A549 (cell line): ENCODE measurements around the gene KCNIP4. TPM values are rescaled to one million over a fixed set of nuclear protein-coding genes. Genes with fewer than 3 reads are reported as not detected.

ENCODE experiments used
- ATAC-seq, 2 experiments: fragments of 200-7000 bp in 1 of 2; fragments of >200 bp in 1 of 2; cut with Nextera tagmentation in 1 of 2; cut with Tn5 transposase in 1 of 2; 3 replicates each; pipeline versions ENCODE4 v1.8.0 to v1.9.1; 2018 to 2020; ENCODE audit warnings: mild to moderate bottlenecking in 1 of 2, moderate library complexity in 1 of 2
- CTCF ChIA-PET: fragments of 300-600 bp; sonication (Branson Sonifier 250); formaldehyde crosslinking; extraction: SDS; loops from one replicate; lab custom pipeline; 2021; ENCODE audit warnings: antibody characterized with exemption, inconsistent platforms; lab: Yijun Ruan, JAX
- POLR2A ChIA-PET: fragments of 350-600 bp; formaldehyde crosslinking; extraction: SDS; loops from one replicate; lab custom pipeline; 2021; ENCODE audit warnings: antibody characterized with exemption, inconsistent platforms; lab: Yijun Ruan, JAX
- DNase-seq, 2 experiments: peaks; one replicate each; pipeline versions ENCODE4 v3.0.0 to v3.0.0-alpha.2; 2011 to 2016; ENCODE audit warnings: low read depth in 1 of 2, low spot score in 1 of 2
- FAIRE-seq: peaks from 2 replicates; lab custom pipeline; 2011; peaks lifted over from hg19 to GRCh38; lab: Jason Lieb, UNC
- H3K27ac ChIP-seq, 2 experiments: fragments of >200 bp; sonication (Bioruptor Twin); formaldehyde crosslinking; 3 replicates each; pipeline ENCODE4 v1.5.1; 2016 to 2017
- H3K4me1 ChIP-seq: fragments of >200 bp; sonication (Bioruptor Twin); formaldehyde crosslinking; 3 replicates; pipeline ENCODE4 v1.6.1; 2016
- H3K4me2 ChIP-seq: fragments of >200 bp; sonication (Bioruptor Twin); formaldehyde crosslinking; 3 replicates; pipeline ENCODE4 v1.6.1; 2016
- H3K4me3 ChIP-seq: fragments of >200 bp; sonication (Bioruptor Twin); formaldehyde crosslinking; 3 replicates; pipeline ENCODE4 v1.5.1; 2016
- H3K9me3 ChIP-seq: fragments of >200 bp; sonication (Bioruptor Twin); formaldehyde crosslinking; 3 replicates; pipeline ENCODE4 v1.6.1; 2016
- BHLHE40 ChIP-seq: IDR thresholded peaks from 2 replicates; pipeline ENCODE4 v1.6.1; 2012; ENCODE audit warnings: low read depth, low read length, inconsistent platforms
- CBX2 ChIP-seq: fragments of 200-600 bp; sonication (generic); IDR thresholded peaks from 2 replicates; pipeline ENCODE4 v1.6.1; 2016; ENCODE audit warnings: low read depth, mild to moderate bottlenecking, borderline replicate concordance
- CBX8 ChIP-seq: fragments of 200-600 bp; sonication (generic); IDR thresholded peaks from 2 replicates; pipeline ENCODE4 v1.6.1; 2016
- CHD4 ChIP-seq: fragments of 200-600 bp; sonication (generic); IDR thresholded peaks from 2 replicates; pipeline ENCODE4 v1.6.1; 2016; ENCODE audit warnings: antibody characterized with exemption, mild to moderate bottlenecking, borderline replicate concordance
- EHF ChIP-seq: fragments of 250-450 bp; sonication (Bioruptor Pico); IDR thresholded peaks from 2 replicates; pipeline ENCODE4 v1.5.0; 2020; ENCODE audit warnings: mild to moderate bottlenecking
- ESRRA ChIP-seq: fragments of 150-350 bp; IDR thresholded peaks from 2 replicates; pipeline ENCODE4 v1.6.1; 2014; ENCODE audit warnings: mild to moderate bottlenecking, low read length, borderline replicate concordance
- FOSL2 ChIP-seq, 2 experiments: fragments of 450-650 bp in 1 of 2; fragments of >200 bp in 1 of 2; sonication (Bioruptor Twin) in 1 of 2; formaldehyde crosslinking; IDR thresholded peaks; 2 replicates each; pipeline versions ENCODE4 v1.5.0 to v1.6.1; 2016 to 2020; ENCODE audit warnings: mild to moderate bottlenecking in 1 of 2, moderate library complexity in 1 of 2
- HDAC2 ChIP-seq: fragments of 200-600 bp; sonication (generic); IDR thresholded peaks from 2 replicates; pipeline ENCODE4 v1.6.1; 2016
- HOXA7 ChIP-seq: fragments of 250-450 bp; sonication (Bioruptor Pico); IDR thresholded peaks from 2 replicates; pipeline ENCODE4 v1.5.0; 2020; ENCODE audit warnings: mild to moderate bottlenecking, moderate library complexity
- JUNB ChIP-seq: fragments of >200 bp; sonication (Bioruptor Twin); formaldehyde crosslinking; IDR thresholded peaks from 2 replicates; pipeline ENCODE4 v1.6.1; 2016
- KDM1A ChIP-seq: fragments of 200-600 bp; sonication (generic); IDR thresholded peaks from 2 replicates; pipeline ENCODE4 v1.6.1; 2016; ENCODE audit warnings: low read depth, mild to moderate bottlenecking
- MYC ChIP-seq: IDR thresholded peaks from 2 replicates; pipeline ENCODE4 v1.6.1; 2012; ENCODE audit warnings: mild to moderate bottlenecking, inconsistent platforms, low read length, improper control_type of control experiment, borderline replicate concordance
- NFE2L2 ChIP-seq: fragments of 150-350 bp; conservative IDR thresholded peaks from 2 replicates; pipeline ENCODE4 v1.6.1; 2014; ENCODE audit warnings: low read length
- NPAS2 ChIP-seq: fragments of 250-450 bp; sonication (Bioruptor Pico); IDR thresholded peaks from 2 replicates; pipeline ENCODE4 v1.8.0; 2022; ENCODE audit warnings: mild to moderate bottlenecking, moderate library complexity, borderline replicate concordance
- REST ChIP-seq: fragments of 200-600 bp; sonication (generic); IDR thresholded peaks from 2 replicates; pipeline ENCODE4 v1.6.1; 2016; ENCODE audit warnings: antibody characterized with exemption, mild to moderate bottlenecking, moderate library complexity
- RFX5 ChIP-seq: fragments of 450-650 bp; IDR thresholded peaks from 2 replicates; pipeline ENCODE4 v1.7.1; 2014; ENCODE audit warnings: antibody characterized with exemption, mild to moderate bottlenecking, moderate library complexity
- RNF2 ChIP-seq: fragments of 200-600 bp; sonication (generic); IDR thresholded peaks from 2 replicates; pipeline ENCODE4 v1.6.1; 2016; ENCODE audit warnings: low read depth, mild to moderate bottlenecking, antibody characterized with exemption, moderate library complexity, borderline replicate concordance
- SMC3 ChIP-seq: fragments of >200 bp; sonication (Bioruptor Twin); formaldehyde crosslinking; IDR thresholded peaks from 3 replicates; pipeline ENCODE4 v1.6.1; 2018; ENCODE audit warnings: inconsistent platforms
- TFCP2L1 ChIP-seq: fragments of 250-450 bp; sonication (Bioruptor Pico); IDR thresholded peaks from 2 replicates; pipeline ENCODE4 v1.5.0; 2021; ENCODE audit warnings: mild to moderate bottlenecking
- TP53 ChIP-seq: fragments of 250-450 bp; sonication (Bioruptor Pico); IDR thresholded peaks from 2 replicates; pipeline ENCODE4 v1.5.0; 2021; ENCODE audit warnings: mild to moderate bottlenecking, moderate library complexity
- ZC3H11A ChIP-seq: fragments of 450-650 bp; IDR thresholded peaks from 2 replicates; pipeline ENCODE4 v1.6.1; 2014; ENCODE audit warnings: antibody characterized with exemption, mild to moderate bottlenecking
- WGBS: methylation state at CpG from one replicate; pipeline ENCODE4 v1.1.6; 2017; ENCODE audit errors: missing lambda C conversion rate; 5-methylcytosine and 5-hydroxymethylcytosine counted together
- polyA plus RNA-seq, 4 experiments: library from polyadenylated mRNA; depleted of rRNA in 3 of 4; stranded (reverse); fragments of >200 nt; fragmentation: RNase III in 1 of 4; extraction: RNeasy Plus Mini Kit Qiagen cat#74134 plus additional on column Dnase treatment in 1 of 4; gene quantifications; 2 replicates in 3 of 4; 3 replicates in 1 of 4; pipeline ENCODE4 v1.2.3, GENCODE V29; 2011 to 2017
- TF ChIP-seq, protein P1 (sequence below): fragments of 250-450 bp; sonication (Bioruptor Pico); IDR thresholded peaks from 2 replicates; pipeline ENCODE4 v1.5.0; 2021; ENCODE audit warnings: mild to moderate bottlenecking, moderate library complexity, borderline replicate concordance
- TF ChIP-seq, protein P2 (sequence below): fragments of >200 bp; sonication (Bioruptor Twin); formaldehyde crosslinking; IDR thresholded peaks from 3 replicates; pipeline ENCODE4 v1.6.1; 2016

The KCNIP4 gene
- polyA plus RNA-seq, 2 of the 4 experiments (the other 2 are of a cell fraction), result not detected

- POLR2A ChIA-PET, result no interaction called here
- CTCF ChIA-PET, result interaction anchor here (0.6 kb wide), 1 partner anchor 32 kb away, joined by 4 read pairs; no protein-coding TSS in a partner anchor
Observed at GRCh38 chr4:21638171-21638725, 310.3 kb downstream of the KCNIP4 start.

GRCh38 chr4:21628916-21629610, 319.5 kb downstream of the KCNIP4 start:
- TF ChIP-seq CBX8, result no peak
- no peak for TF ChIP-seq RNF2
- TF ChIP-seq HOXA7 (CRISPR knock-in tag), result no peak
- H3K4me1 ChIP-seq, result no peaks in the 10 kb centered on the region
- H3K4me2 ChIP-seq, result no peak overlapping the region
- DNase-seq, result no peak
- no peak for FAIRE-seq
- no peak for ATAC-seq
- H3K4me3 ChIP-seq, result no peak overlapping the region
- POLR2A ChIA-PET, result no interaction called here
- no peak overlapping the region for H3K27ac ChIP-seq
- H3K9me3 ChIP-seq, result no peaks in the 10 kb centered on the region
- CTCF ChIA-PET, result no interaction called here
- 2% methylated on average over 2 of the region's 2 CpGs for WGBS

More at GRCh38 chr4:21638171-21638725, 310.3 kb downstream of the KCNIP4 start:
- 0% methylated on average over 1 of the region's 1 CpG for WGBS
- Histone ChIP-seq H3K27ac (no peak overlapping the region), H3K4me3 (no peak overlapping the region), H3K4me2 (no peak overlapping the region), H3K9me3 (no peaks in the 10 kb centered on the region), H3K4me1 (no peaks in the 10 kb centered on the region)
- DNase-seq, result no peak
- FAIRE-seq, result no peak
- TF ChIP-seq KDM1A (no peak), SMC3 (no peak), ESRRA (no peak), JUNB (no peak), BHLHE40 (no peak), REST (no peak), HOXA7 (CRISPR knock-in tag) (no peak), RFX5 (no peak), EHF (CRISPR knock-in tag) (no peak), NPAS2 (no peak), MYC (no peak)
- TF ChIP-seq, protein P1, sequence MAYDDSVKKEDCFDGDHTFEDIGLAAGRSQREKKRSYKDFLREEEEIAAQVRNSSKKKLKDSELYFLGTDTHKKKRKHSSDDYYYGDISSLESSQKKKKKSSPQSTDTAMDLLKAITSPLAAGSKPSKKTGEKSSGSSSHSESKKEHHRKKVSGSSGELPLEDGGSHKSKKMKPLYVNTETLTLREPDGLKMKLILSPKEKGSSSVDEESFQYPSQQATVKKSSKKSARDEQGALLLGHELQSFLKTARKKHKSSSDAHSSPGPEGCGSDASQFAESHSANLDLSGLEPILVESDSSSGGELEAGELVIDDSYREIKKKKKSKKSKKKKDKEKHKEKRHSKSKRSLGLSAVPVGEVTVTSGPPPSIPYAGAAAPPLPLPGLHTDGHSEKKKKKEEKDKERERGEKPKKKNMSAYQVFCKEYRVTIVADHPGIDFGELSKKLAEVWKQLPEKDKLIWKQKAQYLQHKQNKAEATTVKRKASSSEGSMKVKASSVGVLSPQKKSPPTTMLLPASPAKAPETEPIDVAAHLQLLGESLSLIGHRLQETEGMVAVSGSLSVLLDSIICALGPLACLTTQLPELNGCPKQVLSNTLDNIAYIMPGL (CRISPR knock-in tag), result no peak
- TF ChIP-seq, all 56 proteins: peak for 0
- ATAC-seq, result no peak

DNA sequence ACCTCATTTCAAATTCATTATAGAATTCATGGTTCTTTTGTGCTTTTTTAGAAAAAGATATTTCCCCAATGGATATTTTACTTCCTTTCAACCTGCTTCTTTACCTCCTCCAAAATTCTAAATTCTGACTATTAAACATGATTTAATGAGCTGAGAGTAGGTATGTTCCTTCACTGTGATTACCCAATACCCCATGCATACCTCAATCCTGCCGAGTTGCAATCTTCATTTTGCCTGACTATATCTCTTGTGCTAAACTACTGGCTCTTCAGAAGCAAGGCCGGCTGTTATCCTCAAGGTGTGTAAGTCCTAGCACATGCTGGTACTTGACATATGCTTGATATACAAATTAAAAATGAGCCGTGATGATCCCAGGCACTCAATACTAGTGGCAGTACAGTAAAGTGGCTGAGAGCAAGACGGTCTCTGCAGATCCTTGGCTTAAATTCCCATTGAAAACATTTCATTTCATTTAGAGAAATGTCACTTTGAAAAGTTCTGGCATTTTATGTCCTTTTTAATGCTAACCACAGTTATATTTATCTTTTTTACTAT, 320.4 kb downstream of the KCNIP4 start:
- 2% methylated on average over 4 of the region's 4 CpGs for WGBS
- Histone ChIP-seq H3K9me3 (no peaks in the 10 kb centered on the region), H3K4me1 (no peaks in the 10 kb centered on the region), H3K27ac (no peak overlapping the region), H3K4me3 (no peak overlapping the region), H3K4me2 (no peak overlapping the region)
- DNase-seq (no peak), FAIRE-seq (no peak), ATAC-seq (no peak)
- ChIA-PET CTCF (no interaction called here), POLR2A (no interaction called here)
- TF ChIP-seq JUNB (no peak), HDAC2 (no peak), TP53 (CRISPR knock-in tag) (no peak), HOXA7 (CRISPR knock-in tag) (no peak), ZC3H11A (no peak), FOSL2 (IDR thresholded peaks at IDR 0.05) (no peak), FOSL2 (CRISPR knock-in tag; IDR thresholded peaks at IDR 0.05) (no peak), CHD4 (no peak), NFE2L2 (no peak), CBX2 (no peak), TFCP2L1 (no peak)
- TF ChIP-seq, protein P2, sequence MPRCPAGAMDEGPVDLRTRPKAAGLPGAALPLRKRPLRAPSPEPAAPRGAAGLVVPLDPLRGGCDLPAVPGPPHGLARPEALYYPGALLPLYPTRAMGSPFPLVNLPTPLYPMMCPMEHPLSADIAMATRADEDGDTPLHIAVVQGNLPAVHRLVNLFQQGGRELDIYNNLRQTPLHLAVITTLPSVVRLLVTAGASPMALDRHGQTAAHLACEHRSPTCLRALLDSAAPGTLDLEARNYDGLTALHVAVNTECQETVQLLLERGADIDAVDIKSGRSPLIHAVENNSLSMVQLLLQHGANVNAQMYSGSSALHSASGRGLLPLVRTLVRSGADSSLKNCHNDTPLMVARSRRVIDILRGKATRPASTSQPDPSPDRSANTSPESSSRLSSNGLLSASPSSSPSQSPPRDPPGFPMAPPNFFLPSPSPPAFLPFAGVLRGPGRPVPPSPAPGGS, result no peak
- TF ChIP-seq, protein P1 (CRISPR knock-in tag), result no peak
